PC-3 (cell line): ENCODE data around the gene ID1.

Experiments used
- EZH2 ChIP-seq: fragments of 300-600 bp; sonication (generic); IDR thresholded peaks from one replicate; pipeline ENCODE4 v1.6.1; 2017; ENCODE audit warnings: antibody characterized with exemption, mild to moderate bottlenecking, low read length; ENCODE audit not compliant: unreplicated experiment
- EZH2phosphoT487 ChIP-seq: fragments of 300-600 bp; sonication (generic); IDR thresholded peaks from 2 replicates; pipeline ENCODE4 v1.6.1; 2018; ENCODE audit warnings: mild to moderate bottlenecking, antibody characterized with exemption, low read length, borderline replicate concordance
- TF ChIP-seq, protein P1 (sequence below): fragments of 300-600 bp; sonication (generic); conservative IDR thresholded peaks from 2 replicates; pipeline ENCODE4 v1.5.1; 2017; ENCODE audit warnings: antibody characterized with exemption, low read depth, mild to moderate bottlenecking, low read length

DNA sequence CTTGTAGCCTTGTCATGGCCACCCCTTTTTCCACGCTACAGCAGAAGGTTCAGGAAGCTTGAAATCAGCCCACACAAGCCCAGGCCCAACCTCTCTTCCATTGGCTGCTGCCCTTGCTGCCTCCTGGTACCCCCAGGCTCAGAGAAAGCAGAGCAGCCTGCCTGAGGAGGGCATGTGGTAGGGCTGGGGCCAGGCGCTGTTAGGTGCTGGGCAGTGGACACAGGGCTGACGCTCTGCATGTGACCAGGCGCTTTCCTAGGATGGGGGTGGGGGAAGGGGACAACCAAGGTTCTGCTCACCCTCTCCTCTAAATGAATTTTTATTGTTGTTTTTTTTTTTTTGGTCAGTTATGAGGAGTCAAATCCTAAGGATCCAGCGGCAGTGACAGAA, 36.3 kb upstream of the ID1 start:
- TF ChIP-seq EZH2phosphoT487 (no peak), EZH2 (no peak)
- TF ChIP-seq, protein P1, sequence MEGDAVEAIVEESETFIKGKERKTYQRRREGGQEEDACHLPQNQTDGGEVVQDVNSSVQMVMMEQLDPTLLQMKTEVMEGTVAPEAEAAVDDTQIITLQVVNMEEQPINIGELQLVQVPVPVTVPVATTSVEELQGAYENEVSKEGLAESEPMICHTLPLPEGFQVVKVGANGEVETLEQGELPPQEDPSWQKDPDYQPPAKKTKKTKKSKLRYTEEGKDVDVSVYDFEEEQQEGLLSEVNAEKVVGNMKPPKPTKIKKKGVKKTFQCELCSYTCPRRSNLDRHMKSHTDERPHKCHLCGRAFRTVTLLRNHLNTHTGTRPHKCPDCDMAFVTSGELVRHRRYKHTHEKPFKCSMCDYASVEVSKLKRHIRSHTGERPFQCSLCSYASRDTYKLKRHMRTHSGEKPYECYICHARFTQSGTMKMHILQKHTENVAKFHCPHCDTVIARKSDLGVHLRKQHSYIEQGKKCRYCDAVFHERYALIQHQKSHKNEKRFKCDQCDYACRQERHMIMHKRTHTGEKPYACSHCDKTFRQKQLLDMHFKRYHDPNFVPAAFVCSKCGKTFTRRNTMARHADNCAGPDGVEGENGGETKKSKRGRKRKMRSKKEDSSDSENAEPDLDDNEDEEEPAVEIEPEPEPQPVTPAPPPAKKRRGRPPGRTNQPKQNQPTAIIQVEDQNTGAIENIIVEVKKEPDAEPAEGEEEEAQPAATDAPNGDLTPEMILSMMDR = no peak
